DMS53 (cell line): Measurements from ENCODE around the gene DSE.

ENCODE experiments used
- DNase-seq: peaks from one replicate; lab custom pipeline; 2025; lab: John Stamatoyannopoulos, UW

DSE gene

DNA sequence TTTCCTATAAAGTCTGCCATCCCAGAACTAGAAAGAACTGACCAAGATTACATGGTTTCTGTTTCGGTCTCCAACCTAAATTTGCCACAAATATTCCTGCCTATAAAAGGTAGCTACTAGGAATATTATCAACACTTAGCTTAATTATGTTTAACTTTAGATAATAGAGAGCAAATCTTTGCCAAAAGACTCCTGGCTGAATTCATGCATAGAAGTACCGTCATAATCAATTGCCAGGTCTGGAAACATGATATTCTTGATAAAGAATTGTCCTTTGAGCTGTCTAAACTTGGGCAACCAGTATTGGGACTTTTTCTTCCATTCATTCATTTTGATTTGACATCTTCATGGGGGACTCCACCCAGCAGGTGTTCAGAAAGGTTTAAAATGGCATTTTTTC lies 112.9 kb downstream of the DSE start:
- no peak for DNase-seq

DNA sequence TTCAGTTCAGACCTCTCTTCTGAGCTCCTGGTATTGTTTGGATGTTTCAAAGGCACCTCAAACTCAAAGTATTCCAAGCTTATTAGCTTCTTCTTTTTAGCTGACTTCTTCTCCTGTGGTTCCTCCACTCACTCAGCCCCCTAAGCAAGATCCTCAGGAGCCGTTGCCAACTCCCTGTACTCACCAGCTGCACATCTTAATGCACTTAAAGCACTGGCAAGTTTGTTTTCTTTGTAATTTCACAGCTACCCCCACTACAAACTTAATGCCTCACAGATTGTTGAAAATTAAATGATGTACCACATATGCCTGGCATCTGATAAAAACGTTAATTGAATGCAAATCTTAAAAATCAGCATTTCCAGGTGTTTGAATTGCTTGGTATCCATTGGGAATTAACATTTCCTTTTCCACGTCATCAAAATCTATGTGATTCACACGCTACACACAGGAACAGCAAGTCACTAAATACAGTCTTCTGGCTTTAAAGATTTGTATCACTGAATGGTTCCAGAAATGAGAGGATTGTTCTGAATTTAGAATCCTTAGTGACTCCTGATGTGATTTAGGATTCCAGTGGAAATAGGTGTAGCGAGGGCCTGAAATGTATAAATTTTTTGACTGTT lies 114.9 kb downstream of the DSE start:
- DNase-seq, result no peak

DNA sequence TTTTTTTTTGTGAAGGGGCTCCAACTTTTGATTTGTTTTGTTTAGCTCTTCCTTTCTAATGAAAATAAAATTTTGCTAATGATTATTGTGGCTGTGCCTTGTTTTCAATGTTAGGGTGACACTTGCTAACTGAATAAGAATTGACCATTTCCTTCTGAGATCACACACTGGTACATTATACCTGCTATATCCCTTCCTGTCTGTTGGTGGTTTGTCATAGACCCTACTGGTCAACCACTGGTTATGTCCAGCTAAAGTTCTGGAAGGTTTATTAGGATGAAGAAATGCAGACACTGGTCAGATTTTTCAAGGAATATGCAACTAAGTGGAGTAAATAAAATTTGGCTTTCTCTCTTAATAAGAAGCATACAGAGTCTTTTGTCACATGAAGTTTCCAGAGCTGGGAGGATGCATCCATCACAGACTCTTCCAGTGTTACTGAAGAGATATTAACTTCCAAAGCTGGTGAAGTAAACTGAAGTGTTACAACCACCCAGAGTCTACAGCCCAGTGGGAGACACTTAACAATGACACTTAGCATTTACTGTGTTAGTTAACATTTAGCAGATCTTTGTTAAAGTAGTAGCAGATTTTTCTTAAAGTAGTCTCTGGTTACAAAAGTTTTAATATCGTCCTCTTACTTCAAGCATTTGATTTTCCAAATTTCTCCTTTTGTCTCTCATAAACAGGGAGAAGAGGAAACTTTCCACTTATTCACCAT lies 121.0 kb downstream of the DSE start:
- DNase-seq, result no peak

DNA sequence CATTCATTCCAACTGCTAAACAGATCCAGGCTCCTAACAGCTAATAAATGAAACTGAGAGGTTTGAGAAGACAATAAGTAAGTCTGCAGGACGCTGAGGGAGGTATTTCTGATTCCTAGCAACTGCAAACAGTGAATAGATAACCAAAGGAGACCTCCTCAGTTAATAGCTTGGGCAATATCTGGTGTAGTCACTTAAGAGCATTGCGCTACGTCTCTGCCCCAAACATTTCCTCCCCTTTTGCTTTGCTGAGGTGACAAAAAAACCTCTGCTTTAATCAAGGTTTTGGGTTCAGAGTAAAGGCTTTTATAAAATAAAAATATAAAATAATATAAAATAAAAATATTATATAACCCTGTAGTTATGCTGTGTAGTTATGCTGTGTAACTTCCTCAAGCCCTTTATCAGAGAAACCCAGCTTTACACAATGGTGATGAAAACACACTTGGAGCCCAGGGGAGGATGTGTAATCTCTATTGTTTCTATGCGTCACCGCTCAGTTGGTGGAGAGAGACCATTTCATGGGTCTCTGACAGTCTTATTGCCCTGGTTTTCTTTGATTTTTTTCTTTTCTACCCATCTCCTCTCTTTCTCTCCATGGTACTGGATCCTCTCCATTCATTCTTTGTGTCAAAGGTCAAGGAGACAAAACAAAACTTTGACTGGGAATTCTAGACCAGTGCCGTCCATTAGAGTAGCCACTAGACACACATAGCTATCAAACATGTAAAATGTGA lies 121.8 kb downstream of the DSE start:
- DNase-seq, result no peak
